ENCODE measurements around the gene C20orf96.
"Not testable (repeated sequence)": the region's sequence is repeated elsewhere in the genome, so short reads cannot be mapped to it uniquely, and the experiment has no call there.

Gene C20orf96

GRCh38 chr20:237489-237888 lies 53.1 kb downstream of the C20orf96 start:
- DNase-seq (ENCODE audit: low read depth) = no peak

GRCh38 chr20:235891-236290 lies 54.7 kb downstream of the C20orf96 start:
- no peak for DNase-seq (ENCODE audit: low read depth)

GRCh38 chr20:227439-228105 lies 63.0 kb downstream of the C20orf96 start:
- DNase-seq (ENCODE audit: low read depth) = no peak

- DNase-seq (ENCODE audit: low read depth) = no peak
These were observed 63.6 kb downstream of the C20orf96 start, which contains the start of gene DEFB129 for GRCh38 chr20:226958-227357. Gene DEFB129, plus strand, starts transcription at chr20:227258. Its CDS starts 31 bp downstream, at chr20:227289.

- not testable (repeated sequence) for DNase-seq (ENCODE audit: low read depth)
These were observed 64.7 kb downstream of the C20orf96 start for GRCh38 chr20:225879-226278.

GRCh38 chr20:221258-221830 lies 69.2 kb downstream of the C20orf96 start:
- no peak for DNase-seq (ENCODE audit: low read depth)
